Measurements from ENCODE around the gene RHEBL1. TPM values are rescaled to one million over a fixed set of nuclear protein-coding genes. Genes with fewer than 3 reads are reported as not detected.
A peak's percentile ranks its signal among the peaks of the same experiment; 100 is the strongest.

RHEBL1 gene
- total RNA-seq, 6 donors from 2014 or later, result 0.97 to 1.4 (median 1.2) TPM; not detected in 2

DNA sequence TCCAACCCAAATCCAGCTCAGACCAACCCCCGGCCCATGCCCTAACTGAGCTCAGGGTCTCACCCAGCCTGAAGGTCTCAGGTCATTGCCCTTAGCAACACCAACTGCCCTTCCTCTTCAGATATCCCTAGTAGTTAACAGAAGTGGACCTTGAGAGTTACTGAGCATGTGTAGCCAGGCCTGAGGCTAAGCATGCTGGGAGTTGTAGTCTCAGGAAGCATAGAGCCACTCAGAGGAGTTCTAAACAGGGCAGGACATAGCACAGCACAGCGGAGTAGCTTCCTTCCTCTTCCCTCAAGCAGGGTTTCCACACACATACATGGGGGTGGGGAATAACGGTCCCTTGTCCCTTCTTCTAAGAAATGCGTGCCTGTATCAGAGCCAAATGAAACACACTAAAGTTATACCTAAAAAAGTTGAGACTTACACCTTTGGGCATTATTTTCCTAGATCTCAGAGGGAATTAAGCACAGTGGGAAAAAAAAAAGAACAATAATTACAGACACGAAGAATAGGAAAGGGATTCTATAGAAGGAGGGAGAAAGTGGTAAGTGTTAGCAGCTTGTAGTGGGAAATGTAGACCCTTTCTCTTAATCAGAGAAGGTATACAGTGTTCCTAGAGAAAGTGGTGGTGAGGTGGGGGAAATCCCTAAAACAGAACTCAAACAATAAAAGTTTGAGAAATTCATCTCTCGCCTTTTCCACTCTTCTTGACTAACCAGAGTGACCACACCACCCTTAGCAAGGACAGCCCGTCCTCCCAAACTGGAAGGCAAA is 13.6 kb downstream of the RHEBL1 start:
- DNase-seq (peak in 1 of 2 donors; percentile 91), ATAC-seq (ENCODE audit: low FRiP score in 2 of 2) (peak; percentile 78 to 82)
- WGBS, 2 donors, result 20 to 27% methylated on average over 7 of the region's 7 CpGs
- Histone ChIP-seq H3K36me3 (peaks cover 24 to 42% (median 39%) of the 10 kb centered on the region in 4 donors), H3K27ac (peak overlapping the region; percentile 95 to 100 (median 98)), H3K4me1 (peaks cover 31 to 51% (median 39%) of the 10 kb centered on the region in 4 donors), H3K9me3 (no peaks in the 10 kb centered on the region), H3K27me3 (no peaks in the 10 kb centered on the region), H3K4me3 (peak overlapping the region in 3 of 4 donors; percentile 3 to 96 (median 64))
- TF ChIP-seq, protein P1, sequence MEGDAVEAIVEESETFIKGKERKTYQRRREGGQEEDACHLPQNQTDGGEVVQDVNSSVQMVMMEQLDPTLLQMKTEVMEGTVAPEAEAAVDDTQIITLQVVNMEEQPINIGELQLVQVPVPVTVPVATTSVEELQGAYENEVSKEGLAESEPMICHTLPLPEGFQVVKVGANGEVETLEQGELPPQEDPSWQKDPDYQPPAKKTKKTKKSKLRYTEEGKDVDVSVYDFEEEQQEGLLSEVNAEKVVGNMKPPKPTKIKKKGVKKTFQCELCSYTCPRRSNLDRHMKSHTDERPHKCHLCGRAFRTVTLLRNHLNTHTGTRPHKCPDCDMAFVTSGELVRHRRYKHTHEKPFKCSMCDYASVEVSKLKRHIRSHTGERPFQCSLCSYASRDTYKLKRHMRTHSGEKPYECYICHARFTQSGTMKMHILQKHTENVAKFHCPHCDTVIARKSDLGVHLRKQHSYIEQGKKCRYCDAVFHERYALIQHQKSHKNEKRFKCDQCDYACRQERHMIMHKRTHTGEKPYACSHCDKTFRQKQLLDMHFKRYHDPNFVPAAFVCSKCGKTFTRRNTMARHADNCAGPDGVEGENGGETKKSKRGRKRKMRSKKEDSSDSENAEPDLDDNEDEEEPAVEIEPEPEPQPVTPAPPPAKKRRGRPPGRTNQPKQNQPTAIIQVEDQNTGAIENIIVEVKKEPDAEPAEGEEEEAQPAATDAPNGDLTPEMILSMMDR (IDR thresholded peaks at IDR 0.05), result no peak
- TF ChIP-seq EP300 (IDR thresholded peaks at IDR 0.05), result no peak
- peak; percentile 53 to 79 for TF ChIP-seq POLR2AphosphoS5 (IDR thresholded peaks at IDR 0.05)

DNA sequence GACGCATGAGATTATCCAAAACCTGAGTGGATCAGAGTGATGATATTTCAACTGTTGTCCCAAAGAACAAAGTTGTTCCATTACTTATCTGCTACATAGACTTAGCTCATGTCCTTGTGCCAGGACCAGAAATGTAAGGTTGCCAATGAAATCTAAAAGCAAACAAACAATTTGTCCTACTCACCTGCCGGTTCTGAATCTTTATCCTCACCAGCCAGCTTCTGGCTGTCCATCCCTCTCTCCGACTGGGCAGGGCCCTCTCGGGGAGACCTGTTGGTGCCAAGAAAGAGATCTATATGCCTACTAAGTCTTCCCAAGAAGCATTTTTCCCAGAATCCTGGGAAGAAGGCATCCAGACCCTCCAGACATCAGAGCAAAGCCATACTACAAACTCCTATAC is 14.7 kb downstream of the RHEBL1 start:
- no peaks in the 10 kb centered on the region for H3K27me3 ChIP-seq
- DNase-seq, result no peak
- no peak for ATAC-seq (ENCODE audit: low FRiP score in 2 of 2)
- H3K36me3 ChIP-seq, result peaks cover 34 to 52% (median 50%) of the 10 kb centered on the region in 4 donors
- TF ChIP-seq POLR2A (IDR thresholded peaks at IDR 0.05) (no peak), POLR2AphosphoS5 (IDR thresholded peaks at IDR 0.05) (no peak), EP300 (IDR thresholded peaks at IDR 0.05) (no peak)
- TF ChIP-seq, protein P1 (IDR thresholded peaks at IDR 0.05), result no peak
- H3K4me3 ChIP-seq, result peak overlapping the region in 1 of 4 donors; percentile 96
- 76 to 80% methylated on average over 4 of the region's 4 CpGs for WGBS, 2 donors
- peaks cover 29 to 49% (median 37%) of the 10 kb centered on the region in 4 donors for H3K4me1 ChIP-seq
- H3K27ac ChIP-seq, result peak overlapping the region in 1 of 4 donors; percentile 100
- H3K9me3 ChIP-seq, result no peaks in the 10 kb centered on the region

DNA sequence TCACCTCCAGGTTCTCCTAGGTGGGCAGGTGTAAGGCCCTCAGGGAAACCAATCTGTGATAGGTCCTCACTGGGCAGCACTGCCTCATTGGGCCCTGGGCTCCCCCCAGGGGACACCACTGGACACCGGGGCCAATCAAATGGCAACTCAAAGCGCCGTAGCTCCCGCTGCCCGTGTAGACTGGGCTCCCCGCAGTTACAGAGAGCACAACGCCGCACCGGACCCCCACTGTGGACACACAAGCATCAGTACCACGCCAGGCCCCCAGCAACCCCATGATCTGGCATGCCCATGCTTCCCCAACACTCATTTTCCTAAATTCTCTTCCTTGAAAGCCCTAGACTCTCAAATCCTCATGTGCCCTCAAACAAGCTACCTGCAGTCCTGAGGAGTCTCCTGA is 15.3 kb downstream of the RHEBL1 start:
- ATAC-seq (ENCODE audit: low FRiP score in 2 of 2) (no peak), DNase-seq (peak in 1 of 2 donors; percentile 50)
- Histone ChIP-seq H3K4me3 (no peak overlapping the region), H3K4me1 (peaks cover 29 to 49% (median 37%) of the 10 kb centered on the region in 4 donors), H3K36me3 (peaks cover 40 to 58% (median 55%) of the 10 kb centered on the region in 4 donors), H3K27ac (no peak overlapping the region), H3K9me3 (no peaks in the 10 kb centered on the region), H3K27me3 (no peaks in the 10 kb centered on the region)
- TF ChIP-seq EP300 (IDR thresholded peaks at IDR 0.05), result no peak
- no peak for TF ChIP-seq POLR2AphosphoS5 (IDR thresholded peaks at IDR 0.05)
- TF ChIP-seq, protein P1 (IDR thresholded peaks at IDR 0.05), result no peak
- TF ChIP-seq POLR2A (IDR thresholded peaks at IDR 0.05), result no peak
- WGBS, 2 donors, result 98 to 100% methylated on average over 8 to 10 of the region's 10 CpGs

DNA sequence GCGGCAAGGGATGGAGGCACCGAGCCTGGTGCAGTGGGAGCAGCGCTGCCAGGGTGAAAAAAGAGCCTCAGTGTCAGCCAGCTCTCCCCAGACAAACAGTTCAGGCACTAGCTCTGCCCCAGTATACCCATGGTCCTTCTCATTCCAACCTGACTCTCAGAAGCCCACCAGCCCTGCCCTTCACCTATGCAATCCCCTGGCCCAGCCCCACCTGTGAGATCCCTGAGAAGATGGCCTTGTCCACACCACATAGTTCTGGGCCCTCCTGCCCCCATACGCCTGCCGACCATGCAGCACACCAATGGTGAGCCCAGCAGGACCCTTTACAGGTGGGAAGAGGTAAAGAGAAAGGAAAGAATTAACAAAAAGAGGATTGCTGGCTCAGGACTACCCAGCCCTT is 15.7 kb downstream of the RHEBL1 start:
- Histone ChIP-seq H3K27ac (no peak overlapping the region), H3K9me3 (no peaks in the 10 kb centered on the region), H3K4me1 (peaks cover 29 to 46% (median 37%) of the 10 kb centered on the region in 4 donors), H3K4me3 (no peak overlapping the region), H3K36me3 (peaks cover 43 to 62% (median 59%) of the 10 kb centered on the region in 4 donors), H3K27me3 (no peaks in the 10 kb centered on the region)
- no peak for DNase-seq
- ATAC-seq (ENCODE audit: low FRiP score in 2 of 2), result no peak
- TF ChIP-seq POLR2A (IDR thresholded peaks at IDR 0.05), result no peak
- TF ChIP-seq, protein P1 (IDR thresholded peaks at IDR 0.05), result no peak
- TF ChIP-seq POLR2AphosphoS5 (IDR thresholded peaks at IDR 0.05), result no peak
- no peak for TF ChIP-seq EP300 (IDR thresholded peaks at IDR 0.05)
- WGBS, 2 donors, result 91 to 96% methylated on average over 4 to 5 of the region's 5 CpGs

Data from upper lobe of left lung (tissue), 6 donors.